Omental fat pad (tissue), 4 donors: ENCODE results near the gene MICAL2. TPM values are rescaled to one million over a fixed set of nuclear protein-coding genes. Genes with fewer than 3 reads are reported as not detected.

Experiments
- ATAC-seq: fragments of 150-250 bp; one replicate; pipeline ENCODE4 v1.9.1; 2016; ENCODE audit warnings: mild to moderate bottlenecking, moderate library complexity; ENCODE audit not compliant: low FRiP score
- DNase-seq: peaks from one replicate; pipeline ENCODE4 v3.0.0-alpha.2; 2019; ENCODE audit warnings: low spot score
- total RNA-seq, 4 donors: library from RNA; depleted of rRNA; stranded (reverse); fragments of >200 nt; gene quantifications; one replicate each; pipeline ENCODE4 v1.1.0, GENCODE V29; 2016
- TF ChIP-seq, protein P1 (sequence below), 3 donors: fragments of 450-650 bp; IDR thresholded peaks; one replicate each; pipeline ENCODE4 v1.5.1; 2016 to 2017; ENCODE audit warnings: antibody characterized with exemption in 3 of 3, mild to moderate bottlenecking in 3 of 3, moderate library complexity in 2 of 3

The MICAL2 gene, protein sequence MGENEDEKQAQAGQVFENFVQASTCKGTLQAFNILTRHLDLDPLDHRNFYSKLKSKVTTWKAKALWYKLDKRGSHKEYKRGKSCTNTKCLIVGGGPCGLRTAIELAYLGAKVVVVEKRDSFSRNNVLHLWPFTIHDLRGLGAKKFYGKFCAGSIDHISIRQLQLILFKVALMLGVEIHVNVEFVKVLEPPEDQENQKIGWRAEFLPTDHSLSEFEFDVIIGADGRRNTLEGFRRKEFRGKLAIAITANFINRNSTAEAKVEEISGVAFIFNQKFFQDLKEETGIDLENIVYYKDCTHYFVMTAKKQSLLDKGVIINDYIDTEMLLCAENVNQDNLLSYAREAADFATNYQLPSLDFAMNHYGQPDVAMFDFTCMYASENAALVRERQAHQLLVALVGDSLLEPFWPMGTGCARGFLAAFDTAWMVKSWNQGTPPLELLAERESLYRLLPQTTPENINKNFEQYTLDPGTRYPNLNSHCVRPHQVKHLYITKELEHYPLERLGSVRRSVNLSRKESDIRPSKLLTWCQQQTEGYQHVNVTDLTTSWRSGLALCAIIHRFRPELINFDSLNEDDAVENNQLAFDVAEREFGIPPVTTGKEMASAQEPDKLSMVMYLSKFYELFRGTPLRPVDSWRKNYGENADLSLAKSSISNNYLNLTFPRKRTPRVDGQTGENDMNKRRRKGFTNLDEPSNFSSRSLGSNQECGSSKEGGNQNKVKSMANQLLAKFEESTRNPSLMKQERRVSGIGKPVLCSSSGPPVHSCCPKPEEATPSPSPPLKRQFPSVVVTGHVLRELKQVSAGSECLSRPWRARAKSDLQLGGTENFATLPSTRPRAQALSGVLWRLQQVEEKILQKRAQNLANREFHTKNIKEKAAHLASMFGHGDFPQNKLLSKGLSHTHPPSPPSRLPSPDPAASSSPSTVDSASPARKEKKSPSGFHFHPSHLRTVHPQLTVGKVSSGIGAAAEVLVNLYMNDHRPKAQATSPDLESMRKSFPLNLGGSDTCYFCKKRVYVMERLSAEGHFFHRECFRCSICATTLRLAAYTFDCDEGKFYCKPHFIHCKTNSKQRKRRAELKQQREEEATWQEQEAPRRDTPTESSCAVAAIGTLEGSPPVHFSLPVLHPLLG
- total RNA-seq, result 100 to 1,000 TPM in 1 of 4 donors, 10 to 100 TPM in 3; 34.3 to 143 (median 57.0) TPM

GRCh38 chr11:12110201-12110713, at the start of gene MICAL2:
Gene MICAL2, plus strand, starts transcription at chr11:12110590. Its CDS starts 51,566 bp downstream, at chr11:12162156.
- TF ChIP-seq, protein P1, sequence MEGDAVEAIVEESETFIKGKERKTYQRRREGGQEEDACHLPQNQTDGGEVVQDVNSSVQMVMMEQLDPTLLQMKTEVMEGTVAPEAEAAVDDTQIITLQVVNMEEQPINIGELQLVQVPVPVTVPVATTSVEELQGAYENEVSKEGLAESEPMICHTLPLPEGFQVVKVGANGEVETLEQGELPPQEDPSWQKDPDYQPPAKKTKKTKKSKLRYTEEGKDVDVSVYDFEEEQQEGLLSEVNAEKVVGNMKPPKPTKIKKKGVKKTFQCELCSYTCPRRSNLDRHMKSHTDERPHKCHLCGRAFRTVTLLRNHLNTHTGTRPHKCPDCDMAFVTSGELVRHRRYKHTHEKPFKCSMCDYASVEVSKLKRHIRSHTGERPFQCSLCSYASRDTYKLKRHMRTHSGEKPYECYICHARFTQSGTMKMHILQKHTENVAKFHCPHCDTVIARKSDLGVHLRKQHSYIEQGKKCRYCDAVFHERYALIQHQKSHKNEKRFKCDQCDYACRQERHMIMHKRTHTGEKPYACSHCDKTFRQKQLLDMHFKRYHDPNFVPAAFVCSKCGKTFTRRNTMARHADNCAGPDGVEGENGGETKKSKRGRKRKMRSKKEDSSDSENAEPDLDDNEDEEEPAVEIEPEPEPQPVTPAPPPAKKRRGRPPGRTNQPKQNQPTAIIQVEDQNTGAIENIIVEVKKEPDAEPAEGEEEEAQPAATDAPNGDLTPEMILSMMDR (IDR thresholded peaks at IDR 0.05), result no peak
- ATAC-seq (peak; percentile 96), DNase-seq (peak; percentile 60)

DNA sequence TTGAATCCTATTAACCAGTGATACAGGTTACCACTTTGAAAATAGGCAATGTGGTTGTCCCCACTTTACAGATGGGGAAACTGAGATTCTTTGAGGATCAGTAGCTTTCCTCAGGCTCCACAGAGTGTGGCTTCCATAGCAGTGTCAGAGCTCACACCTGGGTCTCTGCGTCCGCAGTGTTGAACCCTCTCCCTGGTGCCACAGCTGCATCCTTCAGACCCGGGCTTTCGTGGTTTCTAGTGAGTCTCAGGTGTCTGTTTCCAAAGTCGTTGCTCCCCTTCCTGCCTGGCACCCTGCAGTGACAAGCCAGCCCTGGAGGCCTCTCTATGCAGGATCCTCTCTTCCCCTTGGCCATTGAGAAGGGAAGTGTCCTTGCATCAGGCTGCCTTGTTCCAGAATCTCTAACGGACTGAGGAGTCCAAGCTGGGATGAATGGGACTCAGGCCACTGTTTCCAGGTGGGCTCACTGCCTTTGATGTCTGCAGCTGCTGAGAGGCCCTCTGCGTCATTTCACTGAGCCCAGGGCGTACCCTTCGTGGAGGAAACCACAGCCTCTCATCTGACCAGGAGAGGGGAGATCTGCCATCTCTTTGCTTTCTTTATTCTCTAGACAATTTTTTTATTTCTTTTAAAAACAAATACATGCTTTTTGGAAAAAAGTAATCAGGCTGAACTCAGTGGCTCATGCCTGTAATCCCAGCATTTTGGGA, 48.4 kb upstream of the MICAL2 start:
- TF ChIP-seq, protein P1 (IDR thresholded peaks at IDR 0.05), result no peak
- DNase-seq, result no peak
- ATAC-seq, result no peak

DNA sequence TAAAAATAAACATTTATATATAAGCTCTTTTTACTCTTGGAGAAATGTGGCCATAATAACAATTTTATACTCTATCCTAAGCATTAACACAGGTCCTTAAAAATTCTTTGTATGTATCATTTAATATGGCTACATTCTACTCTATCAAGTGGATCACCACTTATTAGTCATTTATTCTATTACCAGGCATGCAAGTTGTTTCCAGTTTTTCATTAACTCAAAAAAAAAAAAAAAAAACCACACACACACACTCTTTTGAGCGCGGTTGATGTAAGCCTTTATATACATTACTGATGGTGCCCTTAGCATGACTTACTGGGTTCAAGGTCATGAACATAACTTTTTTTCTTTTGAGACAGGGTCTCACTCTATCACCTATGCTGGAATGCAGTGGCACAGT, 47.1 kb upstream of the MICAL2 start:
- ATAC-seq, result no peak
- TF ChIP-seq, protein P1 (IDR thresholded peaks at IDR 0.05), result no peak
- DNase-seq, result no peak

DNA sequence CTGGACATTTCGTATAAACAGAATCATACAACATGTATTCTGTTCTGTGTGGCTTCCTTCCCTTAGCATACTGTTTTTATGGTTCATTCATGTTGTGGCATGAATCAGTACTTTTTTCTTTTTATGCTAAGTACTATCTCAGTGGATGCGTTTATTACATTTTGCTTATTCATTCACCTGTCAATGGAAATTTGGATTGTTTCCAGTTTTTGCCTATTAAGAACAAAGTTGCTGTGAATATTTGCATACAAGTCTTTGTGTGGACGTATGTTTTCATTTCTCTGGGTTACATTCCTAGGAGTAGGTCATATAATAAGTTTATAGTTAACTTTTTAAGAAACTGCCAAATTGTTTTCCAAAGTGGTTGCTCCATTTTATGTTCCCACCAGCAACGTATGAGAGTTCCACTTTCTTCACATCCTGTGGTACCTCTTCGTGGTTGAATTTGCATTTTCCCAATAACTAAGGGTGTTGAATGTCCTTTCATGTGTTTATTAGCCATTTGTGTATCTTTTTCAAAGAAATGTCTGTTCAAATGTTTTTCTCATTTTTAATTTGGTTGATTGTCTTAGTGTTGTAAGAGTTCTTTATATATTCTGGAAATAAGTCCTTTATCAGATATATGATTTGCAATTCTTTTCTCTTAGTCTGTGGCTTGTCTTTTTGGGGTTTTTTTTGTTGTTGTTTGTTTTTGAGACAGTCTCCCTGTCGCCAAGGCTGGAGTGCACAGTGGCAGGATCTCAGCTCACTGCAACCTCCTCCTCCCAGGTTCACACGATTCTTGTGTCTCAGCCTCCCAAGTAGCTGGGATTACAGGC, 46.0 kb upstream of the MICAL2 start:
- DNase-seq, result no peak
- TF ChIP-seq, protein P1 (IDR thresholded peaks at IDR 0.05), result no peak
- no peak for ATAC-seq

- ATAC-seq, result no peak
- DNase-seq, result no peak
- TF ChIP-seq, protein P1 (IDR thresholded peaks at IDR 0.05), result no peak
Observed at GRCh38 chr11:12064954-12065280, 45.5 kb upstream of the MICAL2 start.
